HG03571 (cell line): ENCODE results near the gene SH3TC1.
A peak's percentile ranks its signal among the peaks of the same experiment; 100 is the strongest.

Experiments used
- ATAC-seq: cut with Tn5 transposase; IDR thresholded peaks from one replicate; pipeline ENCODE4 v1.9.1; 2021; ENCODE audit not compliant: unreplicated experiment

The SH3TC1 gene

DNA sequence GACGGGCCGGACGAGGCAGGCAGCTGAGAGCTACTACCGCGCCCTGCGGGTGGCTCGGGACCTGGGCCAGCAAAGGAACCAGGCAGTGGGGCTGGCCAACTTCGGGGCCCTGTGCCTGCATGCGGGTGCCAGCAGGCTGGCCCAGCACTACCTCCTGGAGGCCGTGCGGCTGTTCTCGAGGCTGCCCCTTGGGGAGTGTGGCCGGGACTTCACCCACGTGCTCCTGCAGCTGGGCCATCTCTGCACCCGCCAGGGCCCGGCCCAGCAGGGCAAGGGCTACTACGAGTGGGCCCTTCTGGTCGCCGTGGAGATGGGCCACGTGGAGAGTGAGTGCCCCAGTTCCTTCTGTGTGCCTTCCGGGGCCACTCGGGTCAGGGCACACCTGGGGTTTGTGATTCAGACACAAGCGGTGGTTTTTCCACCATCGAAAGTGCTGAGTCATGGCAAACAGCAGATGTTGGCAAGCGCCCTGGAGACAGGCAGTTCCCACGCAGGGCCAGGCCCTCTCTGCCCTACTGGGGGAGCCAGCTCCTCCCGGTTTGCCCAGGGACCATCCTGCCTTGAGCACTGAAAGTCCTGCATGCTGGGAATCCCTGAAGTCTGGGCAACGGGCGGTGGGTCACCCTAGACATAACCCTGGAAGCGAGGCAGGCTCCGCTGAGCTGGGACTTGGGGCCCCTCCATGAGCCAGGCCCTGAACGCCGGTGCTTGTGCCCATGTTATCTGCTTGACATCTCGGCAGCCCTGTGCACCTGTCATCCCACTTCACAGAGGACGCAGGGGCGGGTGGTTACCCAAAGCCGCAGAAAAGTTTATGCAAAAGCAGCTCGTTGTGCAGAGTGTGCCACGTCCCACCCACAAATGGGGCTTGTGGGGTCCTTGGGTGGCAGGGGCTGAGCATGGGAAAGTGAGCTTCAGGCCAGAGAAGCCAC, 29.5 kb downstream of the SH3TC1 start:
- ATAC-seq: peak; percentile 63

DNA sequence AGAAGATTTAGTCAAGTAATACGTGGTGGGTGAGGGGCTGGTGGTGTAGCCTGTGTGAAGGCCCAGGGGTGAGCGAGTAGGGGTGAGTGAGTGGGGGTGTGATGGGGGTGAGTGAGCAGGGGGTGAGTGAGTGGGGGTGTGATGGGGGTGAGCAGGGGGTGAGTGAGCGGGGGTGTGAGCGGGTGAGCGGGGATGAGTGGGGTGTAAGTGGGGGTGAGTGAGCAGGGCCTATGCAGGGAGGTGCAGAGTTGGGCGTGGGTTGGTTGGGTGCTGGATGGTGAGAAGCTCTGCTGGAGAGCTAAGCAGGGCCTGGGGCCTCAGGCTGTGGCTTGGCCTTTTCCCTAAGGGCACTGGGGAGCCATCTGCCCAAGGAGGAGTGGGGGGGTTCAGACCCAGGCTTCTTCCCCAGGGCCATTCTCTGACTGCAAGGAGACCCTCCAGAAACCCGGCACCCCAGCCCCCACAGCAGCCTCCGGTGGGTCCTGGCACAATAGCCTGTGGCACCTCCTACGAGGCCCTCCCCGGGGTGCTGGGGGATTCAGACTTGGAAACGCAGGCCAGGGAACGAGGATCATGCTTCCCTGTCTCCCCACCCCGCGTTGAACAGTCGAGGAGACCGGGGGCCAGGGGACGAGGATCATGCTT, 30.4 kb downstream of the SH3TC1 start:
- no peak for ATAC-seq

DNA sequence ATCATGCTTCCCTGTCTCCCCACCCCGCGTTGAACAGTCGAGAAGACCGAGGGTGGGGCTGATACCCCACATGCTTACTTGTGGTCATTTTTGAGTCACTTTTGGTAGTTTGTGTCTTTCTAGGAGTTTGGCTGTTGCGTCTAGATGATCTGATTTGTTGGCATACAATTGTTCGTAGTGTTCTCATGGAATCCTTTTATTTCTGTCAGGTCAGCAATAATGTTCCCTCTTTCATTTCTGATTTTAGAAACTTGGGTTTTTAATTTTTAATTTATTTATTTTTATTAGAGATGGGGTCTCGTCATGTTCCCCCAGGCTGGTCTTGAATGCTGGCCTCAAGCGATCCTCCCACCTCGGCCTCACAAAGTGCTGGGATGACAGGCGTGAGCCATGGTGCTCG, 30.9 kb downstream of the SH3TC1 start:
- ATAC-seq: no peak

DNA sequence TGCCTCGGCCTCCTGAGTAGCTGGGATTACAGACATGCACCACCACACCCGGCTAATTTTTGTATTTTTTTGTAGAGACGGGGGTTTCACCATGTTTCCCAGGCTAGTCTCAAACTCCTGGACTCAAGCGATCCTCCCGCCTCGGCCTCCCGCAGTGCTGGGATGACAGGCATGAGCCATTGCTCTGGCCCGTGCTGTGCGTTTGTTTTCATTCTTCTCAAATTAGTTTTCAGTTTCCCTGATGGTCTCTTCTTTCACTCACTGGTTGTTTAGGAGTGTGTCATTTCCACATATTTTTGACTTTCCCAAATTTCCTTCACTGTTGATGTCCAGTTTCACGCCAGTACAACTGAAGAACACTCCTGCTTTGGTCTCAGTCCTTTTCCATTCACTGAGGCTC, 31.8 kb downstream of the SH3TC1 start:
- ATAC-seq: no peak

DNA sequence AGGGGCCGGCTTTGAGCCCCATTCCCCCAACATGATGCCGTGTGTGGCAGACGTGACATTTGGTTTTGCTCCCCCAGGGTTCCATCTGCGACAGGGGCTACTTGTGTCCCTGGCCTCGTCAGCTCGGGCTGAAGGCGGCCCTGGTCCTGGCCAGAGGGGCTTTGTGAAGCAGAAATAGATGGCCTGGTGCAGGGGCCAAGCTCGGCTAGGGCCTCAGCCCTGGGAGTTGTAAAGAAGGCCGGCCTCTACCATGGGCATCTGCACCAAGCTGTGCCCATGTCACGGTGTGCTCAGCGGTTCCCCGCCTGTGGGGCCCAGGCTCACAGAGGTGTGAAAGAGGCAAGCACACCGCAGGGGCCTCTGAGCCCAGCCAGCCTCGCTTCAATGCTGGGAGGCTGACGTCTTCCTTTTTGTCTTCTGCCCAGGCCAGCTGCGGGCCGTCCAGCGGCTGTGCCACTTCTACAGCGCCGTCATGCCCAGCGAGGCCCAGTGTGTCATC, 32.5 kb downstream of the SH3TC1 start:
- ATAC-seq: no peak

DNA sequence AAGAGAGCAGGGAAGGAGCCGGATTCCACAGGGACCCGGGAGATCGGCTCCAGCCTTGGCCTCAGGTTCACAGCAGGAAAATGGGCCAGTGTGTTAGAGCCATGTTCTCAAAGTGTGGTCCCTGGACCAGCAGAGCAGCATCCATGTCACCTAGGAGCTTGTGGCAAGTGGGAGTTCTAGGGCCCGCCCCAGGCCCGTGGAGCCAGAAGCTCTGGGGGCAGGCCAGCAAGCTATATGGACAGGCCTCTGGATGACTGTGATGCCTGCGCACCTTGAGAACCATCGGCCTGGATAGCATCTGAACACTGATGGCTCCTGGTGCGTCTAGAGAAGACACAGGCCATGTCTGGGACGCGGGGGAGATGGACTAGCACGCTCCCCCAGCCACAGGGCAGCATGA, 33.7 kb downstream of the SH3TC1 start:
- ATAC-seq: no peak

DNA sequence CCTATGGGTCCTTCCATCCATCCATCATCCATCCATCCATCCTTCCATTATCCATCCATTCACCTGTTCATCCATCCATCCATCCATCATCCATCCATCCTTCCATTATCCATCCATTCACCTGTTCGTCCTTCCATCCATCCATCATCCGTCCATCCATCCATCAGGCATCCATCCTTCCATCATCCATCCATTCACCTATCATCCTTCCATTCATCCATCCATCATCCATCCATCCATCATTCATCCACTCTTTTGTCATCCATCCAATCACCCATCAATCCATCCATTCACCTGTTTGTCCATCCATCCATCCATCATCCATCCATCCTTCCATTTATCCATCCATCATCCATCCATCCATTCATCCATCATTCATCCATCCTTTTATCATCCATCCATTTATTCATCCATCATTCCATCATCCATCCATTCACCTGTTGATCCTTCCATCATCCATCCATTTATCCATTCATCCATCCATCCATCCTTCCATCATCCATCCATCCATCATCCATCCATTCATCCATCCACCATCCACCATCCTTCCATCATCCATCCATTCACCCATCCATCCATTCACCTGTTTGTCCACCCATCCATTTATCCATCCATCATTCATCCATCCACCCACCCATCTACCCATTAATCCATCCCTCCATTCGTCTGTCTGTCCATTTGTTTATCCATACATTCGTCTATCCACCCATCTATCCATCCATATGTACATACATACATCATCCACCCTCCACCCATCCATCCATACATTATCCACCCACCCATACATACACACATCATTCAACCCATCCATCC, 34.8 kb downstream of the SH3TC1 start:
- no peak for ATAC-seq

DNA sequence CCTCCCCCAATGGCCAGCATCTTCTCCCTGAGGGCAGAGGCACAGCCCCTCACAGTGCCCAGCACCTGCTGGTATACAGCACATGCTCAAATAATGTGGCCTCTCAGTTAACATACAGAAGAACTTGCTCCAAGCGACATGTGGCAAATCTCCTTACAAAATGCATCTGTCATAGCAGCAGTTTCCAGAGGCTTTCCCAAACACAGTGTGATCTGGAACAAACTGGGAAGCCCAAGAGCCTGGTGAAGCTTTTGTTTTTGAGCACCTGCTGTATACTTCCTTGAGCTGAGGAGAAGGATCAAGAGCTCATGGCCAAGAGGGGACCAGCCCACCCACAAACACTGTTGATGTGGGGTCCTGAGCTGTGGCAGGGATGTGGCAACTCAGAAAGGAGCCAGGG, 35.6 kb downstream of the SH3TC1 start:
- ATAC-seq: no peak

DNA sequence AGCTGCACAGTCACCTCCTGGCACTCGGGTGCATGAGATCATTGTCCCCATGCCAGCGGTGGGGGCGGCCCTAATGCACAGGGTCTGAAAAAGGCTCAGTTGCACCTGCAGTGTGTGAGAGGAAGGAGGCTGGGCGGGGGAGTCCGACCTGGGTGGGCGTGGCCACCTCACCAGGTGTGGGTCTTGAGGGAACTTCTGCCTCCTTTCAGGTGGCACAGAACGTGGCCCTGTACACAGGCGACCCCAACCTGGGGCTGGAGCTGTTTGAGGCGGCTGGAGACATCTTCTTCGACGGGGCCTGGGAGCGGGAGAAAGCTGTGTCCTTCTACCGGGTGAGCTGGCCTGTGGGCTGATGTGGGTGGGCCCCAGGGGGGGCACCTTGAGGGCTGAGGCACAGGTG, 36.1 kb downstream of the SH3TC1 start:
- no peak for ATAC-seq

DNA sequence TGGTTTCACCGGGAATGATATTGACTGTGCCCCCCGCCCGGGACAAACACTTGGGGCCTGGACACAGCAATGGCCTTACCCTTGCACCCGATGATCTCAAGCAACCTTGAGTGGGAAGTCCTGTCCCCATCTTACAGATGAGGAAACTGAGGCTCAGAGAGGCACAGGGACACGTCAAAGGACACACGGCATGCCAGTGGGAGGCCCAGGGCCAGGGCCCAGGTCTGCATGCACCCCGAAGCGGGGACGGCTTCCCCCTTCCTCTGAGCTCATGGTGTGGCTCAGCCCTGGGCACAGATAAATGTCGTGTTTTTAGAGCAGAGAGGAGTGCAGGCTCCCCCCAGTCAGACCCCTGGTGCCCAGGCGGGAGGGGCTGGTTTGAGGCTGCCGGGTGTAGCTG, 36.6 kb downstream of the SH3TC1 start:
- no peak for ATAC-seq

DNA sequence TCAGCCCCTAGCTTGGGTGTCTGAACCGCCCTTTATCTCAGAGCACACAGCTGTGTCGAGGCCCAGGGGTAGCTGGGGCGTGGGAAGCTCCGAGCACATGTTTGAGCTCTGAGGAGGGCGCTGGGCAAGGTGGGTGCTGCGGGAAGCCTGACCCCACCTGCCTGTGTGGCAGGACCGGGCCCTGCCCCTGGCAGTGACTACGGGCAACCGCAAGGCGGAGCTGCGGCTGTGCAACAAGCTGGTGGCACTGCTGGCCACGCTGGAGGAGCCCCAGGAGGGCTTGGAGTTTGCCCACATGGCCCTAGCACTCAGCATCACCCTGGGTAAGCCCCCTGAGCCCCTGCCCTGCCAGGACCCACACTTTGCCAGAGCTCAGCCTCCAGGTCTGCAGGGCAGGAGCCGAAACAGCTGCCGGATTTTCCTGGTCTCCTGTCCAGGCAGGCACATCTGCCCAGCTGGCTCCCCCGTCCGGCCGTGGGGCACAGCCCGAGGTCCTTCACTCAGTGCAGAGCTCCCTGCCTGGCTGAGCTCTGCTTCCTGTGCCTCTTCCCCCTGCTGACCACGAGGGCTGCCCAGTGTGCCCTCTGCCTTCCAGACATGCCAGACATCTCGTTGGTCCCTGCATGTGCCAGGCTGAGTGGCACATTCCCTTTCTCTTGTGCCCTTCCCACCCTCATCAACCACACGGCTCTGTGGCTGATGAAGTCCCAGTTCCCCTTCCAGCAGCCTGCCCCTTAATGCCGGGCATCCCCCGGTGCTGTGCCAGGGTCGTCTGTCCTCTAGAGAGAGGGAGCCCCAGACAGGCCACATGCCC, 37.2 kb downstream of the SH3TC1 start:
- no peak for ATAC-seq

DNA sequence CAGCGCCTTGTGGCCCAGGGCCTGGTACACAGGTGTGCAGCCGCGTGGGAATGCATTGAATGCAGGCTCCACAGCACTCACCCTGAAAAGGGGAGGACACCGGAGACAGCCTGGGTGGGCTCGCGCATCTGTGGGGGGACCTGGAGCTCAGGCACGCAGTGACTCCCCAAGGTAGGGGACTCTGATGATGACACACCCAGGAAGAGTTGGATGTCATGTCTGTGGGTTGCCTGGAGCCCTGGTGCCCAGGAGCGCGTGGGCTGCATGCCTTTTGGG, 37.8 kb downstream of the SH3TC1 start:
- no peak for ATAC-seq

DNA sequence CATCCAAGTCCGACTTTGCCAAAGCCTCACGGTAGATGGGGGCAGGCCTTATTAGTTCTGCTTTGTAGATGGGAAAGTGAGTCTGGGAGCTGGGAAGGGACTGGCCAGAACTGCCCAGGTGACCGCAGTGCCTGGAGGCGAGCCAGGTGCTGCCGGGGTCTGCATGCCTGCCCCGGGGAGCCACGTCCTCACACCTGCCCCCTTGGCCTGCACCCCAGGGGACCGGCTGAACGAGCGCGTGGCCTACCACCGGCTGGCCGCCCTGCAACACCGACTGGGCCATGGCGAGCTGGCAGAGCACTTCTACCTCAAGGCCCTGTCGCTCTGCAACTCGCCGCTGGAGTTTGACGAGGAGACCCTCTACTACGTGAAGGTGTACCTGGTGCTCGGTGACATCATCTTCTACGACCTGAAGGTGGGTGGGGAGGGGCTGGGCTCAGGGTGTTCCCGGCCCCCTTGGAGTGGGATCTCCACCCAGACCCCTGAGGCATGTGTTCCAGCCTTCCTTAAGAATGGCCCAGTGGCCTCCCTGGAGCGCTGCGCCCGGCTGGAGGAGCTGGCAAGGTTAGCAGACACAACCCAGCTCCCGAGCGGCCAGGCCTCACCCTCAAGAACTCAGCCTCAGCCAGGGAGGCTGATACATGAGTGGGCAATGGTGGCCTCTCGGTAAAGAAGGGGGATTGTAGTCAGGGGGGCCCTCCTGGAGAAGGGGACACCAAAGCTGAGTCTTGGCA, 38.3 kb downstream of the SH3TC1 start:
- ATAC-seq: no peak

DNA sequence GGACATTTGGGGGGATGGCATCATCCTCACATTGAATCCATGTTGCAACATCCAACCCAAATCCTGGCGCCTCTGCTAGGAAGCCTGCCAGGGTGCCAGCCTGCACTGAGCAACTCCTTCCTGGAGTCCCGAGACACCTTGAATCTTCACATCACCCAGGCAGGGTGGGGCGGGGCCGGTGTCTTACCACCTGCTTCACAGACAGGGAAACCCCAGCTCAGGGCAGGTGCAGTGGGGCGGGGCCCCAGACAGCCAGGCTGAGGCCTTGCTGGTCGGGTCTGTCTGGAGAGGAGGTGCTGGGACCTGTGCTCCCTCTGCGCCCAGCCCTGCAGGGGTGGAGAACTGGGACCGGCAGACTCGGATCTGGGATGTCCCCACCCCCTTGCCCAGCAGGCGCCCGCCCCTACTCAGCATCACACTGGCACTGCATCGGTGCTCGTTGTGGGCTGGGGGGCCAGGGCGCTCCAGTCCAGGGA, 39.0 kb downstream of the SH3TC1 start:
- no peak for ATAC-seq

DNA sequence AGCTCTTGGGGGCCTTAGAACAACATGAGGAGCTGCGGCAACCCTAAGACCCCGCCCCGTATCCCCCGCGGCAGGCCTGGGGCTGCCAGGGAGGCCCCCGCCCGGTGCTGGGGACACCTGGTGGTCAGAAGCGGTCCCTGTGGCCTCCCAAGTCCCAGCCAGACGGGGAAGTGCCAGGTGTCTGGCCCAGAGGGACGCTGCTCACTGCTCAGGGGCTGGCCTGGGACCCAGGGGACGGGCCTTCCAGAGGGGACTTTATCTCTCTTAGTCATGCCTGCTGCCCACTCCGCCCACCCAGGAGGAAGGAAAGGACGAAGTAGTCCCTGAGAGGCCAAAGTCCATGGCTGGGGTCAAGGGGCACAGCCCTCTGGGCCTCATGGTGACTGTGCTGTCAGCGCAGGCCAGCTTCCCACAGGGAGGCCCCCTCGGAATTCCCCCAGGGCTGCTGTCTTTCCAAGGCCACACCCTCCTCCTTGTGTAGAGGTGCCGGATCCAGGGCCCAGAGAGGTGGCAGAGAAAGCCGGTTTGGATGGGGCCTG, 39.5 kb downstream of the SH3TC1 start:
- no peak for ATAC-seq

DNA sequence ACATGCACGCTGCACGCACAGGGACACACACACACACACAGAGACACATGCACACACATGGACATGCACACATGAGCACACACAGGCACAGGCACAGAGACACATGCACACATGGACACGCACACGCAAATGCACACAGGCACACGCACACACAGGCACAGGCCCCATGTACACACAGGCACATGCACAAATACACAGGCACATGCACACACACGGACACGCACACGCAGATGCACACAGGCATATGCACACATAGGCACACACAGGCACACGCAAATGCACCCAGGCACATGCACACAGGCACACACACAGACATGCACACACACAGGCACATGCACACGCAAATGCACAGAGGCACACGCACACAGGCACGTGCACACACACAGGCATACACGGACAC, 40.1 kb downstream of the SH3TC1 start:
- ATAC-seq: no peak

DNA sequence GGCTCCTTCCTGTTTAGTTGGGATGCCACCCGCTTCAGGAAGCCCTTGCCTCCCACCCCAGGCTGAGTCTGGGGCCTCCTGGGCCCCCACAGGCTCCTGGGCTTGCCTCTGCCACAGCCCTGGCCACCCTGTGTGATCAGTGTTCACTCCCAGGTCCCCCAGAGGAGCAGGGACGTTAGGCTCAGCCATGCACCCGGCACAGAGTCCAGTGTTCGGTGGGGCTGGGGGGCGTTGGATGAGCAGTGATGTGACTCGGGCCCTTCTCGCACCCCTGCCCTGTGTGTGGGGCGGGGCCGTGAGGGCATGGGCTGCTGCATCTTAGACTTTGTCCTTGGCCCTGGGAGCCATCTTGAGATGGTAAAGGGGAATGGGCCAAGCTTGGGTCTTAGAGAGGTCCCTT, 40.6 kb downstream of the SH3TC1 start:
- no peak for ATAC-seq

DNA sequence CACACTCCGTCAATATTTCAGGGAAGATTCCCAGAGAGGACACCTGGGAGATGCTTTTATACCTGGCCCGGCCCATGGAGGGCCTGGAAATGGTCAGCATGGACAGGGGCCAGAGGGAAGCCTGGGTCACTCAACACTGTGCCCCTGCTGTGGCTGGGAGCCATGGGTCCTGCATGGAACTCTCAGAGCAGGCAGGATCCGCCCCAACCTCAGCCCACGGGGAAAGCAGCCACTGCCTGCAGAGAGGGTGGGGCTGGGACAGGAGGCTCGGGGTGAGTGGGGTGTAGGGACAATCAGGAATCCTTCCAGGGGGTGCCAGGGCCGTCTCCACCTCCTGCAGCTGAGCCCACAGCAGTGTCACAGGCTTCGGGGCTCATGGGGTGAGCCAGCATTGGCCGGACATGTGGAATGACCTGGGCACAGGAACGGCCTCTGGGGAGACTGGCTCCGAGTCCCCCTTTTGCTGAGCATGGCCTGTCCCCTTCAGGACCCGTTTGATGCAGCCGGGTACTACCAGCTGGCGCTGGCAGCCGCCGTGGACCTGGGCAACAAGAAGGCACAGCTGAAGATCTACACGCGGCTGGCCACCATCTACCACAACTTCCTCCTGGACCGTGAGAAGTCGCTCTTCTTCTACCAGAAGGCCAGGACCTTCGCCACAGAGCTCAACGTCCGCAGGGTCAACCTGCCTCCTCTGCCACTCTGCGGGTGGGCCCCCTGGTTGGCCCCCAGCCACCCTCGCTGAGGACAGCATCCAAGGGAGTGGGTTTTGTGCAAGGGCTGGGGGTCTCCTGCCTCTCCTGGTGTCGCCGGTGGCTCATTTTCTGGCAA, 41.3 kb downstream of the SH3TC1 start:
- no peak for ATAC-seq

DNA sequence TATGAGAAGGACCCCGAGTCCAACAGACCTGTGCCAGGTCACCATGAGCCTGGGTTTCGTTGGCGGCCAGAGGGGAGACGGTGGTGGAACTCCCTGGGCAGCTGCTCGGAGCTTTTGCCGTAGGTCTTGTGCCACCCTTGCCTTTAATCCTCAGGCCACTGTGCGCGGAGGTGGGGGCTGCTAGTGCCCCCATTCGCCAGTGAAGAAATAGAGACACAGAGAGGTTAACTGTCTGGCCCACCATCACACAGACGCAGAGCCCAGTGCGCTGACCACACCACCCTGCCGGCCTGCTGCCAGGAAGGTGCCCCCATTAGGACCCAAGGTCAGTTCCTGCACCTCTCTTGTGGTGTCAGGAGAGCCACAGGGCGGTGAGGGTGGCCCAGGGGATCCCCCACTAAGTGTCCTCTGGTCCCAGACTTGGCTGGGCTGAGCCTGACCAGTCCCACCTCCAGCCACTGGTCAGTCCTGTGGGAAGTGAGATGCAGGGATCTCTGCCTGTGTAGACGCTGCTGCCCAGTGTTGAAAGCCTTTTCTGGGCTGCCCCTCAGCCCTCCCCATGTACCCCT, 42.2 kb downstream of the SH3TC1 start:
- no peak for ATAC-seq
